ENCODE measurements around the gene DRAM1.
A peak's percentile ranks its signal among the peaks of the same experiment; 100 is the strongest.
"Not testable (repeated sequence)": the region's sequence is repeated elsewhere in the genome, so short reads cannot be mapped to it uniquely, and the experiment has no call there.

Gene DRAM1

DNA sequence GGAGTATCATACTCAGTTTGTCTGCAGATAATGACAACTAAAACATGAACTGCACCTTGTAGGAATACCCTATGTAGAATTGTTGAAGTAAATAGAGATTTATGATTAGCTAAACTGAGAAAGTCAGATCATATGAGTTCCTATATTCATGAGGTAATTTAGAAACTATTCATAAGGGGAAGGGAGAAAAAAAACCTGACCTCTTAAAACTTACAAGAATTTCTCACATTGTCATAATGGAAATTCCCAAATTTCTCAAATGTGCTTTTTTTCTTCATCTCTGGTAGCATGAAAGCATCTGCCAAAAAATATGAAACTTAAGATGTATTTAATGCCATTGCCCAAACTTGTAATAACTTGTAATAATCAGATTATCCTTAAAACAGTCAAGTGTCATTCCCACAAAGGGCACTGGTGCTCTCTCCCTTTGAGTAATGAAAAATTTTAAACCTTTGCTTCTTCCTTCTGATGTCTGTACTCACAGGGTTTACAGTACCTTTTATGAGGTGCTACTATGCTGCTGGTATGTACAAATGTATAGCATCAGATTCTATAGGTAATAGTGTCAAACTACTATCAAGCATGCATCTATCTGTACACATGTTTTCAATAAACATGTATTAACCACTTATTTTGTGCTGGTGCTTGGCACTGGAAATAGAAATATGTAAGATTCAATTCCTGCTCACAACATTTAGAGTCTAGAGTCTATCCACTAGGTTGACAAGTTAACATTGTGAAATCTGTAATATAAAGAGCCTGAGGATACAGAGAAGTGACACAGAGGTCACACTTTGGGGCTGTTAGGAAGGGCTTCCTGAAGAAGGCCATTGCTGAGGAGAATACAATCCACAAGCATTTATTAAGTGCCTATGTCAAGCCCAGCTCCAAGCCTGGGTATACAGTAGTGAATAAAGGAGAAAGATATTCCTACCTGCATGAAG, 17.4 kb upstream of the DRAM1 start:
- no peak for DNase-seq

DNA sequence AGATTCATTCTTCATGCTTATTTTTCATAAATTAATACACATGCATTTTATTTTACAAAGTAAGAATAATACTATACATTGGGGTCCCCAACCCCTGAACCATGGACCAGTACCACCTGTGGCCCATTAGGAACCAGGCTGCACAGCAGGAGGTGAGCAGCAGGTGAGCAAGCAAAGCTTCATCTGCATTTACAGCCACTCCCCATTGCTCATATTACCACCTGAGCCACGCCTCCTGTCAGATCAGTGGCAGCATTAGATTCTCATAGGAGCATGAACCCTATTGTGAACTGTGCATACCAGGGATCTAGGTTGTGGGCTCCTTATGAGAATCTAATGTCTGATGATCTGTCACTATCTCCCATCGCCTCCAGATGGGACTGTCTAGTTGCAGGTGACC, 15.7 kb upstream of the DRAM1 start:
- not testable (repeated sequence) for DNase-seq

DNA sequence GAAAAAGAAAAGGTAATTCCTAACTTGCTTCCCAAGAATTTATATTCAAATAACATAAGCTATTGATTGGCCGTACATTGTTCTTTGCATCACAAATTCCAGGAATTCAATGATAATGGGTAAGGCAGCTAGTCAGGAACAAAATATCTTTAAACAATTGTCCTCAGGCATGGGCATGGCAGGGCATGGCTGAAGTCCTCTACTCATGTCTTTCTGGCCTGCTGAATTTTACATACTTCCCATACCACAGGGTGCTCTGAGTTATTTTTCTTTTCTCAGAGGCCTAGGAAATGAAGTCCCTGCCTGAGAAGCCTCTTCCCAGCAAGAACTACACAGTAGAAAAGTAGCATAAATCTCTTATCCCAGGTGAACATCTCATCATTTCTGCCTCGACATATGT, 15.1 kb upstream of the DRAM1 start:
- DNase-seq = no peak

DNA sequence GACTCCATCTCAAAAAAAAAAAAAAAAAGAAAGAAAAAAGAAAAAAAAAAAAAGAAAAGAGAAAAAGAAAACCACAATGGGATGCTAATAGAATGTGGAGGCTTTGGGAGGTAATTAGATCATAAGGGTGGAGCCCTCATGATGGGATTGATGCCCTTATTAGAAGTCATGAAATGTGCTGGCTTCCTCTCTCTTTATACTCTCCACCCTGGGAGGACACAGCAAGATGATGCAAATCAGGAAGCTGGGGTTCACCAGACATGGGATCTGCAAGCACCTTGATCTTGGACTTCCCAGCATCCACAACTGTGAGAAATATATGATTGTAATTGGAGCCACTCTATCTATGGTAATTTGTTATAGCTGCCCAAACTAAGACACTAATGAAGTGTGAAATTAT, 13.4 kb upstream of the DRAM1 start:
- no peak for DNase-seq

DNA sequence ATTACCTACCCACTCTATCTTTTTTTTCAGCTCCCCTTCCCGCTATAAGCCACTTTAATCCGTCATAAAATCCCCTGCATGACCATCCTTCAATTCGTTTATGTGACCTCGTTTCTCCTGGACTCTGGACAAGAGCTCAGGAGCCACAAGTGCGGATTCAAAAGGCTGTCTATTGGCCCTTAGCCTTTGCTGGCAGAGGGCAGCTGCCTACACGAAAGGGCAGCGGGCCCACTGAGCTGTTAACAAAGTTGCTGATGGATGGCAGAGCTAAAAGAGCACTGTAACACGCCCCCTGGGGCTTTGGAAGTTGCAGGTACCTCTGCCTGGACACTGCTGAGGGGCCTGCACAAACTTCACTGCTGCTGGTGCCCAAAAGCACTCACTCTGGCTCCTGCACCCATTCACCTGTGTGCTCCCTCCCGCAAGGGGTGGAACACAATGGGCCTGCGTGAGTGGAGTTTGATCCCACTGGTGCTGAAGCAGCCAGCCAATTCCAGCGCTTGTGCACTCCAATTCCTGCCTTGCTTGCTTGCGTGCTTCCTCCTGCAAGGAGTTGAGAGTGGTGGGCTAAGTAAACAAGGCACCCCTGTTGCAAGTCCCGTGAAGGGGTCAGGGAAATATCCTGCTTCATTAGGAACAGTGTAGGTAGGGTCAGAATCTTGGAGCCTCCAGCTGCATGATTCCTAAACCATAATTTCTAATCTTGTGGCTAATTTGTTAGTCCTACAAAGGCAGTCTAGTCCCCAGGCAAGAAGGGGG, 10.6 kb upstream of the DRAM1 start:
- no peak for DNase-seq

DNA sequence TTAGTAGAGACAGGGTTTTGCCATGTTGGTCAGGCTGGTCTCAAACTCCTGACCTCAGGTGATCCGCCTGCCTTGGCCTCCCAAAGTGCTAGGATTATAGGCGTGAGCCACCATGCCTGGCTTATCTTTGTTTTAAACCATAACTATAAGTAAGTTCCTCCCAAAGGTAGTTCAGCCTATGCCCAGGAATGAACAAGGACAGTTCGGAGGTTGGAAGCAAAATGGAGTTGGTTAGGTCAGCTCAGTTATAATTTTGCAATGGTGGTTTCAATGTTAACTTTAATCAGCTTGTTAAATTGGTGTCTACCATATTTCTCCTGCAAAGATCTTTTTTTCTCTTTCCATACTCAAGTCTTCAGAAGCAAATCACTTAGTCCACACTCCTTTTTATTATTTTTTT, 9.8 kb upstream of the DRAM1 start:
- DNase-seq = not testable (repeated sequence)

DNA sequence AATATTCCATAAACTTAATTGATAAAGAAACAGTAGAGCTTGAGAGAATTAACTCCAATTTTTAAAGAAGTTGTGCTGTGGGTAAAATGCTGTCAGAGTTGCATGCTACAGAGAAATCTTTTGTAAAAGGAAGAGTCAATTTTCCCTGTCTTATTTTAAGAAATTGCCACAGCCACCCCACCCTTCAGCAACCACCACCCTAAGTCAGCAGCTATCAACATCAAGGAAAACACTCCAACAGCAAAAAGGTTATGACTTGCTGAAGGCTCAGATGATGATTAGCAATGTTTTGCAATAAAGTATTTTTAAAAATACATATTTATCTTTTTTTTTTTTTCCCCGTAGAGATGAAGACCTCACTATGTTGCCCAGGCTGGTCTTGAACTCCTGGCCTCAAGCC, 6.5 kb upstream of the DRAM1 start:
- no peak for DNase-seq

DNA sequence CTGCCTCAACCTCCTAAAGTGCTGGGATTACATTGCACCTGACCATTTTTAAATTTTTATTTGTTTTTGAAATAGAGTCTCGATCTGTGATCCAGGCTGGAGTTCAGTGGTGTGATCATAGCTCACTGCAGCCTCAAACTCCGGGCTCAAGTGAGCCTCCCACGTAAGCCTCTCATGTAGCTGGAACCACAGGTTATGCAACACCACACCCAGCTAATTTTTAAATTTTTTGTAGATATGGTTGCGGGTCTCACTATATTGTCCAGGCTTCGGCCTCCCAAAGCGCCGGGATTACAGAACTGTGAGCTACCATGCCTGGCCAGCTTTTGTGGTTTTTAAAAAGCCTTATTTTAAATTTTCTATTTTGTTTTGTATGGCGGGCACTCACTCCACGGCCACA, 2.2 kb upstream of the DRAM1 start:
- no peak for DNase-seq

DNA sequence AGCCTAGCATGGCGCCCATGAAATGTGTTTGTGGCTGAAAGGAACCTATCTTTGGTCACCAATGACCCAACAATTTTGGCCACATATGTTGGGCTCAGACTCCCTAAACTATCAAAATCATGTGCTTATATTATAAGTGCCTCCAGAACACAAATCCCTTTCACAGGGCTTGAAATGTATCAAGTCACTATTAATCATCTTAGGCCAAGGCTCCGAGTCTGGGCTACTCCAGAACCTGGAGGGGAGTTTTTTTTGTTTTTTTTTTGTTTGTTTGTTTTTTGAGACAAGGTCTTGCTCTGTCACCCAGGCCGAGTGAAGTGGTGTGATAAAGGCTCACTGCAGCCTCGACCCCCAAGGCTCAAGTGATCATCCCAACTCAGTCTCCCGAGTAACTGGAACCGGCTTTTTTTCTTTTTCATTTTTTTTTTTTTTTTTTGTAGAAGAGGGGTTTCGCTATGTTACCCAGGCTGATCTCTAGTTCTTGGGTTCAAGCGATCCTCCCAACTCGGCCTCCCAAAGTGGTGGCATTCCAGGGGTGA, 989 bp upstream of the DRAM1 start:
- DNase-seq = no peak

DNA sequence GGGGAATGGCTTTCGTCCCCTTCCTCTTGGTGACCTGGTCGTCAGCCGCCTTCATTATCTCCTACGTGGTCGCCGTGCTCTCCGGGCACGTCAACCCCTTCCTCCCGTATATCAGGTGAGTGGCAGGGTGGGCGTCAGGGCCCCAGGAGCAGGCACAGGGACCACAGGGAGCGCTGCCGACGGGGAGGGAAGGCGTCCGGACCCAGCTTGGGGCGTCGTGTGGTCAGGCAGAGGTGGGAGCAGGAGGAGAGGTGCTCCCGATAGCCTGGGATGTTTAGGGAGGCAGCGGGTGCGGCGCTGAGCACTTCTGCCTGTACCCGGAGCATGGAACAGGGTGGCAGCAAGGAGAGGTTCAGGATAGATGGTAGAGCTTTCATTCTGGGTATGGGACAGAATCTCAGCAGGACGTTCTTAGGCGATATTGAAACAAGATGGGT, 444 bp downstream of the DRAM1 start:
- DNase-seq = peak; percentile 64

DNA sequence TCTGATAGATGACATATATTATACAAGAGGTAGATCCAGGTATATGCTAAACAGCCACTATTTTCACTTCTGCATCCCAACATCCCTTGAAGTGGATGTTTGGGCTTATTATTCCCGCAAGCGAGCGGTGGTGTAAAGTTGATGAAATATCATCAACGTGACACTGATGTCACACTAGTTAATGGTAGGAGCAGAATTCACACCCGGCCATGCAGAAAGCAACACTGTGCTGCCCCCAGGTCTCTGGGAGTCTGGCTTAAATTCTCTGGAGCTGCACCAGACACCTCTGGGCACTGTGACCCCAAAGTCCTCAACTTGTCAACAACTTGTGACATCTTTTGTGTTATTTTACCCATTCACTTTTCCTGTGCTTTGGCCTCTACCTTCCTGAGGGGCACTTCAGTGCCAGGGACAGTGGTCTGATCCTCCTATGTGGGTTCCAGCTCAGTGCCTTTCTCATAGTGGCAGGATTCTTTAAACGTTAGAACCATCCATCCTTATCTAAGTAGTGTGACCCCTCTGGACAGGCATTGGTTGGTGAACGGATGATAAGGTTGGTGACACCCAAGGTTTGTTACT, 952 bp downstream of the DRAM1 start:
- DNase-seq = peak; percentile 64

DNA sequence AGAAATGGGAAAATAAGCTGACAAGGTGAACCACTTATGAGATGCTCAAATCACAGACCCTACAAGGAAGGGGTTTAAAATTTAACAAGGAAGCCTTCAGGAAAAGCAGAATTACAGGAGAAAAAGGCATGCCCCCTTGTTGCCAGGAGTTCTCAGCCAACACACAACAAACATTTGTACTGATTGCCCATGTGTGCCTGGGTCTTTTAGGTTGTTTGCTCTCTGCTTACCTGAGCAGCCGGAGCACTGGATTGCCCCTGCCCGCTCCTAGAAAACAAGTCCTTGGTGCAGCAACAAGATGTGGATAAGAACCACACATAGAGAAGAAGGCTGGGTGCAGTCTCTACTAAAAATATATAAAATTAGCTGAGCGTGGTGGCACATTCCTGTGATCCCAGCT, 3.4 kb downstream of the DRAM1 start:
- no peak for DNase-seq

DNA sequence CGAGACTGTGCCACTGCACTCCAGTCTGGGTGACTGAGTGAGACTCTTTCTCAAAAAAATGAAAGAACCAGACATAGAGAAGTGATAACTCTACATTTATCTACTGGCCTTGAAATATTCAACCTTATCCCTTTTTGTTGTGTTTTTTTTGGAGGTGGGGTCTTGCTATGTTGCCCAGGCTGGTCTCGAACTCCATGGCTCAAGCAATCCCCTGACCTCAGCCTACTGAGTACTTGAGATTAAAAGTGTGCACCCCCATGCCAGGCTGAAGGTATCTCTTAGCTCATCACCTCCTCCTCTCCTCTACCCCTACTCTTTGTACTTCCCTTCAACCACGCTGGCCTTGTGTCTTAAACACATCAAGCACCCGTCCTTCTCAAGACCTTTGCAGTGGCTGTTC, 3.8 kb downstream of the DRAM1 start:
- DNase-seq = no peak

DNA sequence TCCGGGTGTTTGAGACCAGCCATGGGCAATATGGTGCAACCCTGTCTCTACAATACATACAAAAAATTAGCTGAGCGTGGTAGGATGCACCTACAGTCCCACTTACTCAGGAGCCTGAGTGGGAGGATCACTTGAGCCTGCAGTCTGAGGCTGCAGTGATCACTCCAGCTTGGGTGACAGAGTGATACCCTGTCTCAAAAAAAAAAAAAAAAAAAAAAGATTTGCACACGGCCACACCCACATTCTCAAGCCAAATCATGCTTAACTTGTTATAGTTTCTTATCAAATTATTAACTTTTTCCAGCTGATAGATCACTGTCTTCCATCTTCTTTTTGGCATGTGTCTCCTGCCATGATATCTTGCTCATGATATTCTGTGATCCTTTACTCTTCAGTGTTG, 6.8 kb downstream of the DRAM1 start:
- no peak for DNase-seq

DNA sequence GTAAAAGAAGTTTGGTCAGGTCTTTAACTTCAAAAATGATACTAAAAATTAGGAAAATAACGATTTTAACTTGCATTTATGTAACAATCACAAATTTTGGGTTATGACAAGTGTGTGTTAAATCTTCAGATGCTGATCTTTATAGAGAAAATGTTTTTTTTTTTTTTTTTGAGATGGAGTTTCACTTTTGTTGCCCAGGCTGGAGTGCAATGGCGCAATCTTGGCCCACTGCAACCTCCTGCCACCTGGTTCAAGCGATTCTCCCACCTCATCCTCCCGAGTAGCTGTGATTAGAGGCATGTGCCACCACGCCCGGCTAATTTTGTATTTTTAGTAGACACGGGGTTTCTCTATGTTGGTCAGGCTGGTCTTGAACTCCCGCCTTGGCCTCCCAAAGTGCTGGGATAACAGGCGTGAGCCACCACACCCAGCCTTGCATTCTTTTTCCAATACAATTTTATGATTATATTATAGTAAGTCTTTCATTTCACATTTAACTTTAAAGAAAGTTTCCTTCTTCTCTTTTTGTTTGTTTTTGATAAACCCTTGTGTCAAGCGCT, 7.5 kb downstream of the DRAM1 start:
- not testable (repeated sequence) for DNase-seq

DNA sequence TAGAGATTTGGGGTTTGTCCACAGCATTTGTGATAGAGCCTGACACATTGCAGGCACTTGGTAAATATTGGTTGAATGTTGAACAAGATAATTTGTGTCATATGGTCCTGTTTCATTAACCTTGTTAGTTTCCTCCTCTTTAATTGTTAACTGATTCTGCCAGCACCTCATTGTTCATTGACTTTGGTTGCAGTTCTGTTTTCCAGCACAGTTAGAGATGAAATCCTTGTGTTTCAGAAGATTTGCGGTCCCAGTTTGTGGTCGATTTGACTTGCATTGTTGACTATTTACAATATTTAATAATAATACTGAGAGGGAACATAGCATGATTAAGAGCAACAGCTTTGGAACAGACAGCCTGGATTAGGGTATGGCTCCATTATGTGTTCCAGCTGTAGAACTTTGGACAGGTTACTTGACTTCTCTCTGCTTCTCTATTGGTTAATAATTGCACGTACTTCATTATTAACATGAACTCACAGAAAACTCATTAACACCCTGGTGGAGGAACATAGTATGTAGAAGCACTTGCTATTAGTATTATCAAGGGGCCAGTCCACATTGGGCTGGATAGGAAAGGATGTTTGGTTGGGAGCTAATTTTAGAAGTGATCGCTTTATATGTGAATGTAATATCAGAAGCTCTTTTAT, 8.7 kb downstream of the DRAM1 start:
- no peak for DNase-seq

DNA sequence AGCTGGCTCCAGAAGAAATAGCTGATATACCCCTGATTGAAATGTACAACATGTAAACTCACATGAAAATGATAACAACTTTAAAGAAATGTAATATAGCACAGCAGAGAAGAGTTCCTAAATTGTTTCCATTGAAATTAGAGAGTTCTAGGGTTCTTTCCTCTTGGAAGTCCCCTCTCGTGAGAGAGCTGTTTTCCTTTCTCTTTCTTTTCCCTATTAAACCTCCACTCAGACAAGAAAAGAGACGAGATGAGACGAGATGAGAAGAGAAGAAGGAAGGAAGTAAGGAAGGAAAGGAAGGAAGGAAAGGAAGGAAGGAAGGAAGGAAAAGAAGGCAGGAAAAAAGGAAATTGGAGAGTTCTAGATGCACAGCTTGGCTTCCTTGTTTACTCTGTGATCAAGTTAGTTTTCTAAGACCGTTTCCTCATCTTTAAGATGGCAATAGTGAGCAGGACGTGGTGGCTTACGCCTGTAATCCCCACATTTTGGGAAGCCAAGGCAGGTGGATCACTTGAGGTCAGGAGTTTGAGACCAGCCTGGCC, 11.9 kb downstream of the DRAM1 start:
- DNase-seq = no peak

DNA sequence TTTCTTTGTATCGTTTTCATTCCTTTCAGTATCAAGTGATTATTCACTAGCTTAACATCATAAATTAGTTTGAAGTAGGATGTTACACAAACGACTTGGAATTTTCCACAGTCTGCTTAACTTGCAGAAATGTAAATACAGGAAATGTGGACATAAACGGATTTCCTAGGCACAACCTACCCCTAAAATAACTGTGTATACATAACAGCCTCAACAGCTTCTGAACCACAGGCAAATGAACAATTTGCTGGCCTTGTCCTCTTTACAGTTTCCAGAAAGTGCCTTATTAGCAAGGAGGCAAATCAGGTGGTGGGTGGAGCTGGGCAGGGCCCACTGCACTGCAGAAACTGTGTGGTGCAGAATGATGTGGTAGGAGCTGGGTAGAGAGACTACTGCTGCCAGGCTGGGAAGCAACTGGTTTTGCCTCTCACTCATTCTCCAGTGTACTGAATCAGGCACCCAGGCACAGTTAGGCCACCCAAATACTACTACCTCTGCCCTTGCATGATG, 14.1 kb downstream of the DRAM1 start:
- DNase-seq = no peak

DNA sequence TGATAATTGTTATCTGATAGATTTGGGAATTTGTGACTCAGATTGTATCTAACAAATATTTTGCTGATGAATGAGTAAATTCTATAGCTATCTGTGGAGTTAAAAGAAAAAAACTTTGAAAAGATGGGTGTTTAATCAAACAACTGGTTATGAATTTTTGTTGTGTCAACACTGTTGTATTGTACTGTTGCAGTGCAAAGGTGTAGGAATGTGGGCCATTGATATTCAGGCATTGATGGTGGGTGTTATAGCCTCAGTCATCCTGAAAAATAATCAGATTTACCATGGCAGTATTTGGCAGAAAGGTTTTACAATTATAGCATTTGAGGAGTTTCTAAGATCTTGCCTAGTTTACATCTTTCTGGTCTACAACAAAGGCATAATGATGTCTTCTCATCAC, 15.4 kb downstream of the DRAM1 start:
- no peak for DNase-seq

DNA sequence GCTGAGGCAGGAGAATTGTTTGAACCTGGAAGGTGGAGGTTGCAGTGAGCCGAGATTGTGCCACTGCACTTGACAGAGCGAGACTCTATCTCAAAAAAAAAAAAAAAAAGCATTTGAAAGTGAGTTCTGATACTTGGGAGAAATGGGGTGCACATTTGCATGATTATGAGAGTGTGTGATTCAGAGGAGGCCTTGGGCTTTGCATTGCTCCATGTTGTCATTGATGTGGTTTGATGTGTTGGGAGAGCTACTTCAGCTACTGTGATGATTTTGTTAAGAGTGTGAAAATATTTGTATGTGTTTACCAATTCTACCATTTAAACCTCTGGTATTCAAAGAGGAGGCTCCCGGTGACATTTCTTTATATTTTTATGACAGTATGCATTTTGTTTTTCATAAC, 24.4 kb downstream of the DRAM1 start:
- no peak for DNase-seq

DNA sequence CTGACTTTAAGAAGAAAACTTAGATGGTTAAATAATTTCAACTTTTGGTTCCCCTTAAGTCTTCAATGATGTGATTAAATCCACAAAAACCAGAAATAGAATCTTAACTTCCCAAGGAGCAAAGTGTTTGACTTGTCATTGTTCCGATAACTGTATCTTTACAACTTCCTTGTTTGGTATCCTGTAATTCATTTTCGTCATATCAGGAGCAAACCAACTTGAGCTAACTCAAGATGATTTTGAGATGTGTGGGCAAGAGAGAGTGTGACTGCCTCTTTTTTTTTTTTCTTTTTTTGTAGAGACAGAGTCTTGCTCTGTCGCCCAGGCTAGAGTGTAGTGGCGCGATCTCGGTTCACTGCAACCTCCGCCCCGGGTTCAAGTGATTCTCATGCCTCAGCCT, 25.3 kb downstream of the DRAM1 start:
- DNase-seq = peak; percentile 86

DNA sequence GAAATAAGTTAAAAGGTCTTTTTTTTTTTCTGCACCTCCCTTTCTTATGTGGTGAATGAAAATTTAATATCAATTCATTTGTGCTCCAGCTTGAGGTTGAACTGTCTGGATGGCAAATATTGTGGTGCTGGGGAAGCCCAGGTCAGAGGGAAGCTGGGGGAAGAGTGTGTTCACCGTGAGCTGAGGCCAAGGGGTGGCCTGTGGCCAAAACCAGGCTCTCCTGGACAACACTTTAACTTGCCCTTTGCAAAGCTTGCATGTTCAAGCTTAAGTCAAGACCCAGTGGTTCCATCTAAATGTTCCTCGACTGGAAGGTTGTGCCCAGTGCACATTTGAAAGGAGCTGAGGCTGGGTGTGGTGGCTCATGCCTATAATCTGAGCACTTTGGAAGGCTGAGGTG, 28.8 kb downstream of the DRAM1 start:
- no peak for DNase-seq

Data from OCI-M1 (cell line).